Measurements from ENCODE around the gene JAK3. TPM values are rescaled to one million over a fixed set of nuclear protein-coding genes. Genes with fewer than 3 reads are reported as not detected.

Gene JAK3
- total and polyA plus RNA-seq, 10 of the 15 experiments (the other 5 are each of a cell fraction or from before 2014, with no cell fraction given) = 7.8 to 67.9 (median 33.3) TPM

DNA sequence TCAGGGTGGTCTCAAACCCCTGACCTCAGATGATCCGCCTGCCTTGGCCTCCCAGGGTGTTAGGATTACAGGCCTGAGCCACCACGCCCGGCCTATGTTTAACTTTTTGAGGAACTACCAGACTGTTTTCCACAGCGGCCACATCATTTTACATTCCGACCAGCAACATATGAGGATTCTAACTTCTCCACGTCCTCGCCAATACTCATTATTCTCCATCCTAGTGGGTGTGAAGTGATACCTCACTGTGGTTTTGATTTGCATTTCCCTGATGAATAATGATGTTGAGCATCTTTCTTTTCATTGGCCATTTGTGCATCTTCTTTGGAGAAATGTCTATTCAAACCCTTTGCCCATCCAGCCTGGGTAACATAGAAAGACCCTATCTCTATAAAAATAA lies 38.7 kb upstream of the JAK3 start (continued):
- TF ChIP-seq, protein P1, sequence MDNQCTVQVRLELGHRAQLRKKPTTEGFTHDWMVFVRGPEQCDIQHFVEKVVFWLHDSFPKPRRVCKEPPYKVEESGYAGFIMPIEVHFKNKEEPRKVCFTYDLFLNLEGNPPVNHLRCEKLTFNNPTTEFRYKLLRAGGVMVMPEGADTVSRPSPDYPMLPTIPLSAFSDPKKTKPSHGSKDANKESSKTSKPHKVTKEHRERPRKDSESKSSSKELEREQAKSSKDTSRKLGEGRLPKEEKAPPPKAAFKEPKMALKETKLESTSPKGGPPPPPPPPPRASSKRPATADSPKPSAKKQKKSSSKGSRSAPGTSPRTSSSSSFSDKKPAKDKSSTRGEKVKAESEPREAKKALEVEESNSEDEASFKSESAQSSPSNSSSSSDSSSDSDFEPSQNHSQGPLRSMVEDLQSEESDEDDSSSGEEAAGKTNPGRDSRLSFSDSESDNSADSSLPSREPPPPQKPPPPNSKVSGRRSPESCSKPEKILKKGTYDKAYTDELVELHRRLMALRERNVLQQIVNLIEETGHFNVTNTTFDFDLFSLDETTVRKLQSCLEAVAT (IDR thresholded peaks at IDR 0.05) = peak; percentile 42; the same call in 1 of the 2 replicates
- TF ChIP-seq STAT3 (IDR thresholded peaks at IDR 0.05; ENCODE audit: low read depth, low read length) (no peak), MEF2B (IDR thresholded peaks at IDR 0.05; ENCODE audit: partially characterized antibody, poor library complexity, severe bottlenecking) (peak; percentile 34), POU2F2 (IDR thresholded peaks at IDR 0.05; ENCODE audit: borderline replicate concordance, low read depth, low read length) (peak; percentile 94)

DNA sequence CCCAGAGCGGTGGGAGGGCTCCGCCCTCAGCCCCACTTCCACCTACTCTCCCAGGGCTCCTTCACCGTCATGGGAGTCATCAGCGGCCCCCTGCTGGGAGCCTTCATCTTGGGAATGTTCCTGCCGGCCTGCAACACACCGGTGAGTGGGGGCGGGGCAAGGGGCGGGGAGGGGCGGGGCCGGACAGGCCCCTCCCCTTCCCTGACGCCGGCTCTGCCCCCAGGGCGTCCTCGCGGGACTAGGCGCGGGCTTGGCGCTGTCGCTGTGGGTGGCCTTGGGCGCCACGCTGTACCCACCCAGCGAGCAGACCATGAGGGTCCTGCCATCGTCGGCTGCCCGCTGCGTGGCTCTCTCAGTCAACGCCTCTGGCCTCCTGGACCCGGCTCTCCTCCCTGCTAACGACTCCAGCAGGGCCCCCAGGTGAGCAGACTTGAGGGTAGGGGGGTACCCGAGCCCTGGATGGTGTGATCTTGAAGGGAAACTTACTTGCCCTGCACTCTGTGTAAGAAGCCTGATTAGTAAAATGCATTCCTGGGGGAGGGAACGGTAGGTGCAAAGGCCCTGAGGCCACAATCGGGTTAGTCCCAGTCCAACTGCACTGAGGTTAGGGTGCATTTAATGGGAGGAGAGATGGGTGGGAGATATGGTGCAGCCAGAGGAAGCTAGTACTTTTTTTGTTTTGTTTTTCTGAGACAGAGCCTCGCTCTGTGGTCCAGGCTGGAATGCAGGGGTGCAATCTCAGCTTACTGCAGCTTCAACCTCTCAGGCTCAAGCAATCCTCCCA lies 36.0 kb upstream of the JAK3 start:
- Histone ChIP-seq H4K20me1 (ENCODE audit: control insufficient read depth, insufficient read depth) (no peaks in the 10 kb centered on the region), H3K4me3 (no peak overlapping the region), H2AFZ (ENCODE audit: control insufficient read depth, low read depth, low read length) (no peak overlapping the region), H3K9me3 (replicated peaks; ENCODE audit: control insufficient read depth, insufficient read depth, low read length) (no peaks in the 10 kb centered on the region), H3K9ac (ENCODE audit: control insufficient read depth, insufficient read depth, low read length) (no peak overlapping the region), H3K4me1 (ENCODE audit: control insufficient read depth, insufficient read depth, low read length) (peaks cover 32% of the 10 kb centered on the region), H3K36me3 (ENCODE audit: control insufficient read depth in 2 of 2, insufficient read depth in 2 of 2, low read length in 1 of 2) (no peaks in the 10 kb centered on the region), H3K27ac (ENCODE audit: control insufficient read depth, insufficient read depth) (peak overlapping the region; percentile 50), H3K27me3 (replicated peaks in 1 of 2; ENCODE audit: control insufficient read depth in 2 of 2, insufficient read depth in 2 of 2, low read length in 1 of 2) (no peaks in the 10 kb centered on the region; a peak in 1 of 4 replicates), H3K79me2 (ENCODE audit: control insufficient read depth, insufficient read depth, low read length) (no peaks in the 10 kb centered on the region), H3K4me2 (ENCODE audit: control insufficient read depth, insufficient read depth) (peak overlapping the region; percentile 26)
- DNase-seq (ENCODE audit: low read depth, low spot score) (no peak), FAIRE-seq (no peak), ATAC-seq (no peak)
- RAD21 ChIA-PET (ENCODE audit: unreplicated experiment) = interaction anchor here (0.8 to 2.3 kb wide), 4 partner anchors 25 to 410 kb away, joined by 3 to 10 read pairs (median 3); partner anchors contain the start of gene RPL18A
- POLR2A ChIA-PET = interaction anchor here (1.1 kb wide), 1 partner anchor 49 kb away, joined by 3 read pairs; the partner anchor contains the start of gene CCDC124
- intact Hi-C loops (cut with micrococcal nuclease; ENCODE audit: unreplicated experiment) (no loop called here), in situ Hi-C loops (cut with MboI) (no loop called here)
- TF ChIP-seq CBFB (IDR thresholded peaks at IDR 0.05; ENCODE audit: low read depth) (no peak), KLF5 (IDR thresholded peaks at IDR 0.05; ENCODE audit: partially characterized antibody) (no peak), NBN (IDR thresholded peaks at IDR 0.05) (no peak), SREBF1 (IDR thresholded peaks at IDR 0.05; ENCODE audit: low read length) (no peak), POU2F2 (IDR thresholded peaks at IDR 0.05; ENCODE audit: borderline replicate concordance, low read depth, low read length) (no peak), POLR2AphosphoS2 (IDR thresholded peaks at IDR 0.05; ENCODE audit: low read depth, low read length) (no peak), CEBPB (IDR thresholded peaks at IDR 0.05; ENCODE audit: borderline replicate concordance in 1 of 2, low read depth in 2 of 2, low read length in 2 of 2) (no peak), POLR2AphosphoS5 (IDR thresholded peaks at IDR 0.05; ENCODE audit: low read length) (no peak), CREM (IDR thresholded peaks at IDR 0.05; ENCODE audit: low read depth) (no peak), RELA (IDR thresholded peaks at IDR 0.05; ENCODE audit: borderline replicate concordance, partially characterized antibody) (no peak)
- TF ChIP-seq, protein P2, sequence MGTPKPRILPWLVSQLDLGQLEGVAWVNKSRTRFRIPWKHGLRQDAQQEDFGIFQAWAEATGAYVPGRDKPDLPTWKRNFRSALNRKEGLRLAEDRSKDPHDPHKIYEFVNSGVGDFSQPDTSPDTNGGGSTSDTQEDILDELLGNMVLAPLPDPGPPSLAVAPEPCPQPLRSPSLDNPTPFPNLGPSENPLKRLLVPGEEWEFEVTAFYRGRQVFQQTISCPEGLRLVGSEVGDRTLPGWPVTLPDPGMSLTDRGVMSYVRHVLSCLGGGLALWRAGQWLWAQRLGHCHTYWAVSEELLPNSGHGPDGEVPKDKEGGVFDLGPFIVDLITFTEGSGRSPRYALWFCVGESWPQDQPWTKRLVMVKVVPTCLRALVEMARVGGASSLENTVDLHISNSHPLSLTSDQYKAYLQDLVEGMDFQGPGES (IDR thresholded peaks at IDR 0.05) = no peak
- TF ChIP-seq, protein P3, sequence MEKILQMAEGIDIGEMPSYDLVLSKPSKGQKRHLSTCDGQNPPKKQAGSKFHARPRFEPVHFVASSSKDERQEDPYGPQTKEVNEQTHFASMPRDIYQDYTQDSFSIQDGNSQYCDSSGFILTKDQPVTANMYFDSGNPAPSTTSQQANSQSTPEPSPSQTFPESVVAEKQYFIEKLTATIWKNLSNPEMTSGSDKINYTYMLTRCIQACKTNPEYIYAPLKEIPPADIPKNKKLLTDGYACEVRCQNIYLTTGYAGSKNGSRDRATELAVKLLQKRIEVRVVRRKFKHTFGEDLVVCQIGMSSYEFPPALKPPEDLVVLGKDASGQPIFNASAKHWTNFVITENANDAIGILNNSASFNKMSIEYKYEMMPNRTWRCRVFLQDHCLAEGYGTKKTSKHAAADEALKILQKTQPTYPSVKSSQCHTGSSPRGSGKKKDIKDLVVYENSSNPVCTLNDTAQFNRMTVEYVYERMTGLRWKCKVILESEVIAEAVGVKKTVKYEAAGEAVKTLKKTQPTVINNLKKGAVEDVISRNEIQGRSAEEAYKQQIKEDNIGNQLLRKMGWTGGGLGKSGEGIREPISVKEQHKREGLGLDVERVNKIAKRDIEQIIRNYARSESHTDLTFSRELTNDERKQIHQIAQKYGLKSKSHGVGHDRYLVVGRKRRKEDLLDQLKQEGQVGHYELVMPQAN (conservative IDR thresholded peaks at IDR 0.05) = no peak
- 84% methylated on average over 28 of the region's 33 CpGs for WGBS (ENCODE audit: insufficient coverage, insufficient replicate concordance, low lambda C conversion rate, missing lambda C conversion rate)
- SMC1A ChIA-PET (ENCODE audit: uncharacterized antibody, unreplicated experiment) = interaction anchor here (1.0 kb wide), 1 partner anchor 30 kb away, joined by 3 read pairs; no protein-coding TSS in a partner anchor
- CTCF ChIA-PET = interaction anchor here (1.1 kb wide), 1 partner anchor 24 kb away, joined by 5 read pairs; the partner anchor contains the start of gene RPL18A
- BruUV-seq (replicated peaks) = no TSS peak

All from GM12878 (cell line).